HG03175 (cell line): Measurements from ENCODE around the gene CSNK1A1L.

Source experiments
- ATAC-seq: cut with Tn5 transposase; IDR thresholded peaks from one replicate; pipeline ENCODE4 v1.9.1; 2021; ENCODE audit warnings: mild to moderate bottlenecking, moderate library complexity; ENCODE audit not compliant: unreplicated experiment

Gene CSNK1A1L

DNA sequence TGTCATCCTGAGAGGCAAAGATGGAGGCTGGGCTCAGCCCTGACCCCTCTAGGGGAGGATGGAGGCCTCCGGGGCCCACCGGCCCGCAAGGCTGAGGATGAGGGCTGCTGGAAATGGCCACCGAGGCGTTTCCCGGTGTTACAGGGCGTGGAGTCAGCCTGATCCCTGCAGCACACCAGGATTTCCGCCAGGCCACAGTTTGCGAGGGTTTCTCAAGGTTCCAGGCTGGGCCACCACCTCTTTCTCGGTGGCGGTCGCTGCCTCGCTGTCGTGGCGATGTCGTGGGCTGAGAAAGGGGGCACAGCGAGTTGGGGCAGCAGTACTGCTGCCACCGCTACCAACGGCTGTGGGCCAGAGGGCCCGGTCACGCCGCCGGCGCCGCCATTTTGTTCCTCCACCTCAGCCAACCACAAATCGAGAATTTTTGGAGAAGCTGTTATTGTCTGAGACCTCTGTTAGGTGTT is at the start of gene CSNK1A1L:
Gene CSNK1A1L, minus strand, starts transcription at position 414 of the 464 bp plus-strand sequence. Its CDS starts 408 bp downstream, at position 6.
- ATAC-seq: no peak

DNA sequence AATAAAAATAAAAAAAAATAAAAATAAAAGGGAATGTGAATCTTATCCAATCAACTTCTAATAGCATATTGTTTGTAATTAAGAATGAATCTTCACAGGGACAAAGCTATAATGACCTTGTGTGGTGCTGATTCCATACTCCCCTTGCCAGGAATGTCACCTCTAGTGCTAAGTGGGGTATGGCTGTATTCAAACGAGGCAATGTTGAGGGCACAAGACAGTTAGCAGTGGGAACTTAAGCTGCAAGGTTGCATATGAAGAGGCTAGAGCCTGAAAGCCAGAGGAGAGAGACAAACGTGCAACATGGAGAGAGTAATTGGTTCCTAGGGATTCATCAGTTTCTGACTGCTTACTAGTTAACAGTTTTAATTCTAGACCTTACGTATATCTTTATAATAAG is 43.9 kb upstream of the CSNK1A1L start:
- ATAC-seq: no peak

DNA sequence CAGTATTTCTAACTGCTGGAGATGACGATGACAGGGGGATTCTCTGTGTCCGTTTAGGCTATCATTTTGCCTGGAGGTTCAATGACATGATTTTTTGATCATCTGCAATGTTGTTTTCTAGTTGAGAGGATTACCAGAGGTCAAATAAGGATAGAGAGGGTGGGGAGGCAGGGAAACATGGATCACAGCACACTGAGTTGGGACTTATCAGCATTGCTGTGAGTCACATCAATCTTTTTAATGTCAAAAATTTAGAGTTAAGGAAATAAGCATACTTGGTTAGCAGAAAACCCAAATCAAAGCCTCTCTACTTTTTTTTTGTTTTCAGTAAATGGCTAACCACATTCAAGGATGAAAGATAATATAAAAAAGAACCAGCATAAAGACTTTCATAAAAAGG is 43.0 kb upstream of the CSNK1A1L start:
- no peak for ATAC-seq

DNA sequence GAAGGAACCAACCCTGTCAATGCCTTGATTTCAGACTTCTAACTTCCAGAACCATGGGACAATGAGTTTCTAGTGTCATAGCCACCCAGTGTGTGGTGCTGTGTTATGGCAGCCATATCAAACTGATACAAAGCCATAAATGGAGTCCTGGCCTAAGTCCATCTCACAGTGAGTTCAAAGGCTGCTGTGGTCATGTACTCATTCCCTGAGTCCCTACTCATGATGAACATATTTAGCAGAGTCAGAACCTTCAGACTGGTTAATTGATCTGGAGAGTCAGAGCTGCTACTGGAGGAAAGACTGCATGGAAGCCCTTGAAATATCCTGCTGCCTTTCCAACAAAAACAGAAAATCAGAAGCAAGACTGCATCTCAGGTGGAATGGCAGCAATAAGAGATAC is 39.2 kb upstream of the CSNK1A1L start:
- ATAC-seq: no peak

DNA sequence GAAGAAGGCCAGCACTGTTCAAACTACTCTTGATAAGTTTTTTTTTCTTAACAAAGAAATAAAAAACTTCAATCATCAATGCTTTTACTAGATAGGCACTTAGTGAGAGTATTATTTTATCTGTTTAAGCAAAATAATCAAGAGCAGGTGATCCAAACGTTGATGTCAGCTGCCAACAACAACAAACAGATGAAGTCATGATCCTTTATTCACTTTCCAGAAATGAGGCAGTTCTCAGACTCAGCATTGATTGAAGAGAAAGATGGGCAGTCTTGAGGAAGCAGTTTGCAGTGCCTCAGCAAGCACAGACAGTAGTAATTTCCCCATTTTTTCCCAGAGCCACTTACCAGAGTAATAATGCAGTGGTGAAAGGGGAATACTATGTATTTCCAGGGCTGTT is 38.4 kb upstream of the CSNK1A1L start:
- ATAC-seq: no peak

DNA sequence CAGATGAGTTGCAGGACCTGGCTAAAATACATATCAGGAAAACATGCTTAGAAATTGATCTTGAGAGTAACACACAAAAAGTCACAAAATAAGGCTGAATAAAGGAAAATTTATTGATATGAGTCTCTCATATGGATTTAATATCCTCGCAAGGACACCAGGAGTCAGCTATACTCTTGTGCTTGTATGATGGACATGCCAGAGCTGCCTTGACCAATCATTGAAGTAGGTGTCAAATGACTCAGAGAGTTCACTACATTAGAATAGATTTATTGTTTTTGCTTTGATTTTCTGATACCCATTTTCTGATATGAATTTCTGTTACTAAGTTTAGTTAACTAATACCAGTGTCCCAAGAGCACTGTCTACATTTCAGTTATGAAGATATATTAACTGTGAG is 37.4 kb upstream of the CSNK1A1L start:
- ATAC-seq: no peak

DNA sequence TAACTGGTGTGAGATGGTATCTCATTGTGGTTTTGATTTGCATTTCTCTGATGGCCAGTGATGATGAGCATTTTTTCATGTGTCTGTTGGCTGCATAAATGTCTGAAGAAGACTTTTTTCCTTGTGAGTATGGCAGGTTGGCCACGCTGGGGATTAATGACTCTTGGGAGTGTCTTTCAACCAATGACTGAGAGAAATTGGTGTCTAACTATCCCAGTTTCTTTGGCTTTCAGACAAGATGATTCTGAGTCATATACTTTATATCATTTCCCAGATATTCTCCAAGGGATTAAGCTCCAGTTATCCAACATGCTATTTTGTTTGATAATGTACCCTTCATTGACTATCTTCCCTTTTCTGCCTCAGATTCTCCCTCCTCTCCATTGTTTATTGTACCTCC is 35.5 kb upstream of the CSNK1A1L start:
- no peak for ATAC-seq

DNA sequence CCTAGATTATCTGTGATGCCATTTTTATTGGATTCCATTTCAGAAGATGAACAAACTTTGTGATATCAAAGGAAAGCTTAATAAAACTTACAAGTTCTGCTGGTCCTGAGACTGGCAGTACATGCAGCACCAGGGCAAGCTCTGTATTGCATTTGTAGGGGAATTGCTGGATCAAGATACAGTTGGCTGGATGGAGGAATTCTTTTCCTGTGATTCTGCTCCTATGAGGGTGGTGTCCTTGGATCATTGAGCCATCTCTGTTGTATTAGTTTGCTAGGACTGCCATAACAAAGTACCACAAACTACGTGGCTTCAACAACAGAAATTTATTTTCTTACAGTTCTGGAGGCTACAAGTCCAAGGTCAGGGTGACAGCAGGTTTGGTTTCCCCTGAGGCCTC is 33.9 kb upstream of the CSNK1A1L start:
- ATAC-seq: no peak

DNA sequence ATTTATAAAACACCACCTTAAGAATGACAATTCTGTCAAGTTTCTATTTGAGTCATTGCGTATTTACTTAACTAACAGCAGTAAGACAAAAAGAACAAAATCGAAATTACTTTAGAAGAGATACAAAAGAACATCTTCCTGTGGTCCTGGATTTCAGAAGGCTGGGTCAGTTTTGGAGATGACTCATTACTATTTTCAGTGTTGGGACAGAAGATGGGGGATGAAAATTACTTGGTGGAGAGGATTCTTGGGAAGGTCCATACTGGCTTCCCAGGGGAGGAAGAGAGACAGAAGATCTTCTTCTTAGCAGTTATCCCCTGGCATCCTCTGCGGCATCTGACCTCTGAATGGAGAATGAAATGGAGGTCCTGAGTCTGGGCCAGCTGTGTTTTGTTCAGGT is 33.5 kb upstream of the CSNK1A1L start:
- no peak for ATAC-seq

DNA sequence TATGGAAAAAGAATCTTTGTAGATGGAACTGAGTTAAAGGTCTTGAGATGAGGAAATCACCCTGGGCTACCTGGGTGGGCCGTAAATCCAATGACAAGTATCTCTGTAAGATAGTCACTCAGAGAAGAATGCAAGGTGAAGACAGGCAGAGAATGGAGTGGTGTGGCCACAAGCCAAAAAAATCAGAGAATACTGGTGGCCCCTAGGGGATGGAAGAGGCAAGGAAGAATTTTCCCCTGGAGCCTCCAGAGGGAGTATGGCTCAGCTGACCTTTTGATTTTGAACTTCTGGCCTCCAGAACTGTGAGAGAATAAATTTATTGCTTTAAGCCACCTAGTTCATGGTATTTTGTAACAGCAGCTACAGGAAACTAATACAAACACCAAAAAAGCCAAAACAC is 32.7 kb upstream of the CSNK1A1L start:
- no peak for ATAC-seq

DNA sequence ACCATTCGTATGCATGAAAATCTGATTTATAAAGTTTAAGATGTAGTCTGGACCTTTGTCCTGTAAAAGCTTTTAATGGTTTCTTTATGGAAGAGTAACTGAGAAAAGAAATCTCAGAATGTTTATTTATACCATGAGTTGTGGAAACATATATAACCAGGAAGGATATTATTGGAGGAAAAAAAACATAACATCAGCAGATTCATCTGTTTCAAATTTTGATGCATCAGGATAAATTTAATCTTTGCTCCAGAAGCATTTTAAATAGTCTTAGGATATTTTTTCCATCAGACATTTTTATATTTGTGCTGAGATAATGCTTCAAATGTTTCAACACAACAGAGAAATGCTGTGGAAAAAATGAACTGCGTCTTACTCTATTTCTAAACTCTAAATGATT is 31.2 kb upstream of the CSNK1A1L start:
- ATAC-seq: no peak

DNA sequence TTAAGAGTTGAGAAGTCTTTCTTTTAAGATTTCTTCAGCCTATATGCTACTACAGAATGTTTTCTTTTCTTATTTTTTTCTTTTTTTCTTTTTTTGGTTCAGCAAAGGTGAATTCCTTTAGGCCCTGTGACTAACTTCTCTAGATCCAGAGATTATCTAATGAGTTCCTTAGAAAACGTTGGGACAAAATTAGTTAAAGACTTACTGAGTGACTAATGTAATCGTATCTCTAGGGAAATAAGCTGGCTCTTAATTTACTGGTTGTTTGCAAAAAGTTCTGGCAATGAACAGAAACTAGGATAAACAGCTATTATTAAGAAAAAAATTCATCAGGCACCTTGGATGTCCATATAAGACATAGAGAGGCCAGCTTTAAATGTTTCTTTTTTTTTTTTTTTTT is 30.7 kb upstream of the CSNK1A1L start:
- no peak for ATAC-seq

DNA sequence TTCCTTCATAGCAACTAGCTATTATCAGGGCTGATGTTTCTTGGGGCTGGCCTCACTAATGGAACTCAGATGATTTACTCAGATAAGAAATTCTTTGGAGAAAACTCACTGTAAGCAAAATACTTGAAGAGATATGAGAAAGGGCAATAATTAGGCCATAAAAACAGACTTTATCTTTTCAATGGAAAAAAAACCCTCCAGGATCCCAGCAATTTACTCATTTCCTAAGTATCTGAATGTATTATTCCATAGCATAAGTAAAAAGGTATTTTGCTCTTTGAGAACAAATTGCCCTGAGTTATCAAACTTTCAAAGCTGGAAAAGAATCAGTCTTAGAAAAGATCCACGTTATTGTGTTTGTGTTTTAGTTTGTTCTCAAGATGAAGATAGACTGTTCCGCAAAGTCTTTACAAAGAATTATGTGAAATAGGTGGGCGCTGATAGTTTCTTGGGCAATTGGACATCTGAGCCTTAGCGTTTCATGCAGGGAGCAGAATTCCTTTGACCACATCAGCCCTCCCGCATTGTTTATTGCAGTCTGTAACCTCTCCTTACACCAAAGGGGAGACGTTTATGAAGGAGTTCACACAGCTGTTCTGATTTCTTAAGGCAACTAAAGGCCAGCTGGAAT is 29.1 kb upstream of the CSNK1A1L start:
- no peak for ATAC-seq

DNA sequence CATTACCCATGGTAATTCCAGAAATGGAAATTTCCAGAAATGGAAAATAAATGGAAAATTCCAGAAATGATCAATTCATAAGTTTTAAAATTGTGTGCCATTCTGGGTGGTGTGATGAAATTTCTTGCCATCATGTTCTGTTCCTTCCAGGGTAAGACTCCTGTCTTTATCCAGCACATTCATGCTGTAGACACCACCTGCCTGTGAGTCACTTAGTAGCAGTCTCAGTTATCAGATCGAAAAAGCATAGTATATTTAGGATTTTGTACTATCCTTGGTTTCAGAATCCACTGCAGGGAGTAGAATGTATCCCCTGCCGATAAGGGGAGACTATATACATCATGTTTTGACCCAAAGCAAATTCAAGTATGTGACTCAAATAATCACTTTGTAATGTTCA is 26.7 kb upstream of the CSNK1A1L start:
- ATAC-seq: no peak

DNA sequence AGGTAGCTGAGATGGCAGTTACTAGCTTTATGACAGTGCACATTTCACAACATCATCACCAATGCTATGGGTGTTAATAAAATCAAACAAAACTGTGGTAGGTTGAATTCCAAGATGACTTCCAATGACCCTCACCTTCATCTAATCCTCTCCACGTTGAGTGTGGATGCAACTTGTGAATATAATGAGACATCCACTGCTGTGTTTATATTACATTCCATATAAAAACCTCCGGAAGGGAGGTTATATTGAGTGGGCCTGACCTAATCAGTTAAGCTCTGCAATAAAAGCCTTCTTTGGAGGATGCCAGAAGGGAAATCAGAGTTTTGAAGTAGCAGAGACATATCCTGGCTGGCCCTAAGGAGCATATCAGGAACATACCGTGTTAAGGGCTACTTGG is 25.6 kb upstream of the CSNK1A1L start:
- ATAC-seq: no peak

DNA sequence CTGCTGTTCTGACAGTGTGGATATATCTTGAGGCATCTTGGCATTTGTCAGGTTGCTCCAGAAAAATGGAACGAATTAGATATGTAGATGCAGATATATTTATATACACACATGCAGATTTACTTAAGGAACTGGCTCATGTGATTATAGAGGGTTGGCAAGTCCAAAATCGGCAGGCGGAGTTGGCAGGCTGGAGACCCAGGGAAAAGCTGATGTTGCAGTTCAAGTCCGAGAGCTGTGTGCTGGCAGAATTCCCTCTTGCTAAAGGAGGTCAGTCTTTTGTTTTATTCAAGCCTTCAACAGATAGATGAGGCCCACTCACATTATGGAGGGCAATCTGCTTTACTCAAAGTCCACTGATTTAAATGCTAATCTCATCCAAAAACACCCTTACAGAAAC is 24.4 kb upstream of the CSNK1A1L start:
- ATAC-seq: no peak

DNA sequence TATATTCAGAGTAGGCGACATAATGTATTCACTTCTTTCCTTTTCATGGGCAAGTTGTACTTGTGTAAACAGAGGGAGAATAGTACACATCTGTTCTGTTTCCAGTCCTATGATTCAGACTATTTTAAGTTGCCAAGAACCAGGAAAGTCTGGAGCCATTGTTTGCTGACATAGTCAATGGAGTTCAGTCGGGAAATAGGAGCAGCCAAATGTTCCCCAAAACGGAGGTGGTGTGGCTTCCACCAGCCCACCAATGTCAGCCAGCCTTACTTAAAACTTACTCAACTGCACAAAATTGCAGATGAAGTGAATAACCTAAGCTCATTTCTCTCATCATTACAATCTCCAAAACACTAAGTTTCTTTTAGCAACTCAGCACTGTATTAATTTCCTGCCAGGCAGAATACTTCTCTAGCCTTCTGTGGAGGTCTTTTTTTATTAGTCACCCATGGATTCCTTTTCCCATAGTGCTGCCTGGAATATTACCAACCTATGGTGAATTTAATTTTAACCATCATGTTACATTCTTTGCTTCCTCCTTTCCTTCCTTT is 22.3 kb upstream of the CSNK1A1L start:
- no peak for ATAC-seq

DNA sequence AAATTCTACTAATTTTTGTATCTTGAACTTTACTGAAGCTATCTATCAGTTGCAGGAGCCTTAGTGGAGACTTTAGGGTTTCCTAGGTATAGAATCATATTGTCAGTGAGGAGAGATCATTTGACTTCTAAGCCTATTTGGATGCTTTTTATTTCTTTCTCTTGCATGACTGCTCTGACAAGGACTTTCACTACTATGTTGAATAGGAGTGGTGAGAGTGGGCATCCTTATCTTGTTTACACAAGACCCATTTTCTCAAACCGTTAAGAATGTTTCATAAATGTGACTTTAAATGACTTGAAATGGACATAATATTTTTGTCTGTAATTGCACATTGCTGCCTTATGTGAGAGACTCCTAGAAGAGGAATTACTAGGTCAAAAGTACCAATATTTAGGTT is 17.9 kb upstream of the CSNK1A1L start:
- ATAC-seq: no peak

DNA sequence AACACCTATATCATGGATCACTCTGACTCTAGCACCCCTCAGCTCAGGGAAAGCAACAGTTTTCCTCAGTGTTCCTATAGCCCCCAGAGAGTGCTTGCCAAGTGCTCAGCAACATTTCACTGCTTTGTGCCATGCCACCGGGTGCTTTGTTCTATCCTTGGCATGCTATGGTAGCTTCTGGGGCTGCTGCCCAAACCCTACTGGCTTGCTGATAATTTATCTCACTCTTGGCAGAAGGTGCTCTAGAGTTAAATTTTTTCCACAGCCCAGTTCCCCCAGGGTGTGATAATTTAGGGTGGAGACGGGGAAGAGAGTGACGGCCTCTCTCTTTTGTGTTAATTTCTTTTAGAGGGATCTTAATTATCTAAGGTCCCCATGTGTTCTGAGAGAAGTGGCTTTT is 12.6 kb upstream of the CSNK1A1L start:
- ATAC-seq: no peak

DNA sequence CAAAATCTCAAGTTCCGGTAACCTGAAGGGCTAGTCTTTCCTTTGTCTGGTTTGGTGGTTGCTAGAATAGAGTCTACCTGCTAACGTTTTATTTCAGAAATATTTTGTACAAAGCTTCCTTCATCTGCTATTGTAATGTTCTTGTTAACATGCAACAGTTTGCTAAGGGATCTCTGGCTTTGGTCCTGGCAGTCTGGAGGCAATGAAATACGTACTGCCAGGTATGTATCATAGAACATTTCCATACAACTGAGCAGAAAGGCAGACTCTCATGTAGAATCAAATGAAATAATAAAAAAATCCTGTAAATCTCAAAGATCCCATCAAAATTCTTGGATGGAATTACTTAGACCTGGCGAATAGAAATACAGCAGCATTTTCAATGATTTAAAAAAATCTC is 8.8 kb upstream of the CSNK1A1L start:
- no peak for ATAC-seq

DNA sequence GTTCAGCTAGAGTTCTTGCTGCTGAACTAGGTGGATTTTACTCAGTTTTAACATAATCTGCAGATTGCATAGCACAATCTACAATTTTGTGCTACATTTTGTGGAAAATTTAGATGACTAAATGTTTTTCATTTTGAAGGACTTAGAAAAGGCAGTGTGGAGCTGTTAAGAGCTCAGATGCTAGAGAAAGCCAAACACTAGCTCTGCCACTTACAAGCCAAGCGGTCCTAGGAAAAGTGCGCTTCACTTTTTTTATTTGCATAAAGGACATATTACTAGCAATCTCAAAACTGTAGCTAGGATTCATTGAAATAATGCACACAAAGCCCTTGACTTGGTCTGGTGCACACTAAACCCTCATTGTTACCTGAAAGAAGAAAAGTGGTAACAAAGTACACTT is 8.1 kb upstream of the CSNK1A1L start:
- no peak for ATAC-seq

DNA sequence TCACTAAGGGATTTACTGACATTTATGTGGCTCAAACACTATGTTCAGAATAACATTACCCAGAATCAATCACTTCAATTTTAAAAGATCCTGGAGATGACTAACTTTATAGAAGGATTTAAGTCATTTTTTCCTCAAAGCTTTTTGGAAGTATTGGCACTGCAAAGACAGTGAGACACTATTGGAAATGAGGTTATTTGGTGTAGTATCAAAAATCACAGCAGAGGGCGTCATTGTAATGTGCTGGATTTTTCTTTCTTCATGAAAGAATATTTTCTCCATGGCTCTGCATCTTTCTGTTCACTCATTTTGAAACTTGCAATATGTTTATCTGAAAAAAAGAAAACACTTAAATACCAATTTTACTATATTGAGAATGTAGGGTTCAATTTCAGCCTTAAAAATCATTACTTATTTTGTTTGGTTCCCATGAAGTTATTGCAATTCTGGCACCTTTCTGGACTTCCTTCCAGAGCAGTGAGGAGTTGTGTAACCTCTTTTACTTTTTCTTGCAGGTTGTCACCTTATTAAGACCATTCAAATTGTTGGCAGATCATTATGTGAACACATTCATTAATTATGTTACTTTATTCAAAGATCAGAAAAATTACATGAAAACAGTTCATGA is 3.7 kb upstream of the CSNK1A1L start:
- ATAC-seq: no peak

DNA sequence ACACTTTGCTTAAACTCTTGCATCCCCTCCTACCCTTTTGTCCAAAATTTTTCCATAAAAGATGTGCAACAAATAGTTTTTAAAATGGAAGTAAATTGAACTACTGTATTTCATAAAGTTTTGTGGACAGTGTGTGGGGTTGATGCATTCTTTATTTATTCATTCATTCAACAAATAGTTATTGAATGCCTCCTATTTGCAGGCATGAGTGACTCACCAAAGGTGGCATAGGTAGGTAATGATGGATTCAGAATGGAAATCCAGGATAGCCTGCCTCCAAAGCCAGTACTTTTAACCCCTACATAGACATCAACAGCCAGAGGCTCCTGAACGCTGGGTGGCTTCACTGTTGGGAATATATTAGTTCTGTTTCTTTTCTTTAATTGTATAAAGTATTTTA is 2.4 kb upstream of the CSNK1A1L start:
- ATAC-seq: no peak
